ENCODE data around the gene RAPGEF3. TPM values are rescaled to one million over a fixed set of nuclear protein-coding genes. Genes with fewer than 3 reads are reported as not detected.
A peak's percentile ranks its signal among the peaks of the same experiment; 100 is the strongest.

Gene RAPGEF3
- total and polyA plus RNA-seq, 9 of the 15 experiments (the other 6 are each of a cell fraction or from before 2014, with no cell fraction given): 0.03 to 0.78 (median 0.37) TPM; not detected in 1

DNA sequence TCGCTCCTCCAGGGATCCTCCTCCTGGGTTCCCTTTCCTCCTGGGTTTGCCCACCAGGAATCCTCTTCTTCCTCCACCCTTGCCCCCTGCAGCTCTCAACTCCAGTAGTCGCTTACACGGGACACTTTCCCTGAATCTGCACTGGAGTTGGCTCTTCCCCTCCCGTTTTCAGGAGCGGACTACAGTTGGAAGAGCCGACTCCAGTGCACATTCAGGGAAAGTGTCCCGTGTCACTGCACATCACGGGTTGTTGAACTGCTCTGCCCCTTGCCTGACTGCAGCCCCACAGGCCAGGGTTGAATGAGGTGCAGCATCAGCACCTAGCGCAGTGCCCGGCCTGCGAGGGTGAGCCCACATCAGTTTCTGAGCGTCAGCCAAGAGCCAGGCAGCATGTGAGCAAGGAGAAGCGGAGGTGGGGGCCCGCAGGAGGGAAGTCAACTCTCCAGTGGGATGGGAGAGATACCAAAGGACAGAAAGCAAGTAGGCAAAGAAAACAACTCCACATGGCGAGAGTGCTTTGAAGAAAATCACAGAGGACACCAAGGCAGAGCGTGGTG lies 13.1 kb downstream of the RAPGEF3 start:
- POLR2A ChIA-PET: interaction anchor here (0.6 kb wide), 2 partner anchors 22 to 41 kb away, joined by 3 to 4 read pairs; no protein-coding TSS in a partner anchor
- peaks cover 28 to 70% of the 10 kb centered on the region in 2 experiments for H3K27me3 ChIP-seq (ENCODE audit: control insufficient read depth in 2 of 2, insufficient read depth in 2 of 2, low read length in 2 of 2)
- no peak for ATAC-seq
- TF ChIP-seq CREM (IDR thresholded peaks at IDR 0.05; ENCODE audit: low read depth) (no peak), FOXJ3 (CRISPR knock-in tag; IDR thresholded peaks at IDR 0.05) (no peak), CBFB (CRISPR knock-in tag; IDR thresholded peaks at IDR 0.05) (no peak), SRSF3 (IDR thresholded peaks at IDR 0.05; ENCODE audit: insufficient read depth, low read length) (no peak), ETS2 (tag; IDR thresholded peaks at IDR 0.05; ENCODE audit: borderline replicate concordance, poor library complexity, severe bottlenecking) (no peak), XRCC4 (IDR thresholded peaks at IDR 0.05; ENCODE audit: extremely low read depth, insufficient read depth, insufficient read length) (no peak), RBM39 (optimal IDR thresholded peaks at IDR 0.05; ENCODE audit: low read depth, low read length) (no peak), OTX1 (CRISPR knock-in tag; IDR thresholded peaks at IDR 0.05) (no peak), RCOR1 (IDR thresholded peaks at IDR 0.05; ENCODE audit: borderline replicate concordance in 1 of 2, low read depth in 2 of 2, low read length in 2 of 2) (no peak), FUS (optimal IDR thresholded peaks at IDR 0.05; ENCODE audit: low read depth, low read length) (no peak), MAZ (CRISPR knock-in tag; conservative IDR thresholded peaks at IDR 0.05 in 1 of 2, IDR thresholded peaks at IDR 0.05 in 1 of 2) (no peak), RBM34 (IDR thresholded peaks at IDR 0.05; ENCODE audit: borderline replicate concordance, insufficient read depth, low read length) (no peak), U2AF1 (optimal IDR thresholded peaks at IDR 0.05; ENCODE audit: low read depth, low read length) (no peak), STAG1 (CRISPR knock-in tag; IDR thresholded peaks at IDR 0.05; ENCODE audit: borderline replicate concordance) (no peak)
- TF ChIP-seq, protein P1, sequence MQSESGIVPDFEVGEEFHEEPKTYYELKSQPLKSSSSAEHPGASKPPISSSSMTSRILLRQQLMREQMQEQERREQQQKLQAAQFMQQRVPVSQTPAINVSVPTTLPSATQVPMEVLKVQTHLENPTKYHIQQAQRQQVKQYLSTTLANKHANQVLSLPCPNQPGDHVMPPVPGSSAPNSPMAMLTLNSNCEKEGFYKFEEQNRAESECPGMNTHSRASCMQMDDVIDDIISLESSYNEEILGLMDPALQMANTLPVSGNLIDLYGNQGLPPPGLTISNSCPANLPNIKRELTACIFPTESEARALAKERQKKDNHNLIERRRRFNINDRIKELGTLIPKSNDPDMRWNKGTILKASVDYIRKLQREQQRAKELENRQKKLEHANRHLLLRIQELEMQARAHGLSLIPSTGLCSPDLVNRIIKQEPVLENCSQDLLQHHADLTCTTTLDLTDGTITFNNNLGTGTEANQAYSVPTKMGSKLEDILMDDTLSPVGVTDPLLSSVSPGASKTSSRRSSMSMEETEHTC (IDR thresholded peaks at IDR 0.05): no peak
- TF ChIP-seq, protein P2, sequence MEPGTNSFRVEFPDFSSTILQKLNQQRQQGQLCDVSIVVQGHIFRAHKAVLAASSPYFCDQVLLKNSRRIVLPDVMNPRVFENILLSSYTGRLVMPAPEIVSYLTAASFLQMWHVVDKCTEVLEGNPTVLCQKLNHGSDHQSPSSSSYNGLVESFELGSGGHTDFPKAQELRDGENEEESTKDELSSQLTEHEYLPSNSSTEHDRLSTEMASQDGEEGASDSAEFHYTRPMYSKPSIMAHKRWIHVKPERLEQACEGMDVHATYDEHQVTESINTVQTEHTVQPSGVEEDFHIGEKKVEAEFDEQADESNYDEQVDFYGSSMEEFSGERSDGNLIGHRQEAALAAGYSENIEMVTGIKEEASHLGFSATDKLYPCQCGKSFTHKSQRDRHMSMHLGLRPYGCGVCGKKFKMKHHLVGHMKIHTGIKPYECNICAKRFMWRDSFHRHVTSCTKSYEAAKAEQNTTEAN (CRISPR knock-in tag; IDR thresholded peaks at IDR 0.05): no peak

More for the DNA sequence above, 13.1 kb downstream of the RAPGEF3 start:
- Histone ChIP-seq H3K9me1 (ENCODE audit: control insufficient read depth, insufficient read depth, low read length) (no peaks in the 10 kb centered on the region), H3K9me3 (replicated peaks; ENCODE audit: control insufficient read depth, insufficient read depth, low read depth, low read length) (no peaks in the 10 kb centered on the region), H3K4me1 (replicated peaks in 1 of 2; ENCODE audit: control insufficient read depth in 2 of 2, insufficient read depth in 2 of 2, low read length in 2 of 2) (peaks cover 6 to 37% of the 10 kb centered on the region in 2 experiments; a peak in 3 of 5 replicates), H3K4me3 (no peak overlapping the region), H3K79me2 (ENCODE audit: control insufficient read depth, insufficient read depth, low read length) (no peaks in the 10 kb centered on the region), H3K9ac (ENCODE audit: insufficient read depth in 1 of 2, low read depth in 2 of 2, low read length in 2 of 2) (peak overlapping the region in 1 of 2 experiments; percentile 38; a peak in 1 of 4 replicates), H3K27ac (ENCODE audit: extremely low read depth, low read depth, low read length) (no peak overlapping the region), H3K4me2 (ENCODE audit: insufficient read depth, low read length) (no peak overlapping the region), H2AFZ (ENCODE audit: low read depth, low read length) (no peak overlapping the region), H4K20me1 (replicated peaks; ENCODE audit: control insufficient read depth, insufficient read depth, low read length) (no peaks in the 10 kb centered on the region; the same call in 1 of the 2 replicates), H3K36me3 (ENCODE audit: control insufficient read depth, insufficient read depth, low read length) (no peaks in the 10 kb centered on the region)
- DNase-seq (ENCODE audit: extremely low read depth in 1 of 4, low spot score in 3 of 4) (no peak), FAIRE-seq (no peak)
- CTCF ChIA-PET (ENCODE audit: low intra/inter-chr PET ratio): interaction anchor here (3.0 to 5.5 kb wide), 3 partner anchors 21 to 93 kb away, joined by 16 to 59 read pairs (median 42); no protein-coding TSS in a partner anchor
- WGBS (ENCODE audit: insufficient coverage, low coverage, missing lambda C conversion rate): 13% methylated on average over 15 of the region's 16 CpGs
- no TSS peak for BruUV-seq (replicated peaks)
- intact Hi-C loops (cut with micrococcal nuclease) (loop anchor here (2.0 kb wide), 1 partner anchor 21 kb away; no protein-coding TSS in a partner anchor), in situ Hi-C loops (cut with MboI) (no loop called here)
